Erythroblast (primary cell): ENCODE measurements around the gene AR.

Experiments used
- GATA1 ChIP-seq: IDR thresholded peaks from 2 replicates; pipeline ENCODE4 v1.6.1; 2011; ENCODE audit warnings: low read depth, mild to moderate bottlenecking, control low read depth, low read length, moderate library complexity
- POLR2A ChIP-seq: IDR thresholded peaks from 2 replicates; pipeline ENCODE4 v1.6.1; 2011; ENCODE audit warnings: mild to moderate bottlenecking, low read length

- TF ChIP-seq POLR2A (no peak), GATA1 (no peak)
Measured at GRCh38 chrX:67538383-67538782, 5.4 kb upstream of the AR start.
